Measurements from ENCODE around the gene MARCO.

Gene MARCO

GRCh38 chr2:118967124-118967880, 25.3 kb downstream of the MARCO start:
- H3K36me3 ChIP-seq (replicated peaks; ENCODE audit: low read depth, low read length): no peaks in the 10 kb centered on the region
- H3K27ac ChIP-seq (ENCODE audit: low read length): no peak overlapping the region

GRCh38 chr2:118968042-118968441, 26.0 kb downstream of the MARCO start:
- TF ChIP-seq CTCF (IDR thresholded peaks at IDR 0.05; ENCODE audit: low read depth, low read length) (no peak), EZH2phosphoT487 (IDR thresholded peaks at IDR 0.05; ENCODE audit: low read depth) (no peak)

More at GRCh38 chr2:118967124-118967880, 25.3 kb downstream of the MARCO start:
- no peak overlapping the region for H2AFZ ChIP-seq (ENCODE audit: low read depth, low read length)
- no peak overlapping the region for H3K4me2 ChIP-seq (ENCODE audit: low read length)
- no peak overlapping the region for H3K9ac ChIP-seq (ENCODE audit: low read length)
- H3K9me3 ChIP-seq (ENCODE audit: insufficient read depth, low read length): no peaks in the 10 kb centered on the region
- TF ChIP-seq CTCF (IDR thresholded peaks at IDR 0.05; ENCODE audit: low read depth, low read length) (no peak), EZH2phosphoT487 (IDR thresholded peaks at IDR 0.05; ENCODE audit: low read depth) (no peak)
- H3K79me2 ChIP-seq (ENCODE audit: low read length): no peaks in the 10 kb centered on the region
- H3K4me3 ChIP-seq (ENCODE audit: low read length): no peak overlapping the region
- H4K20me1 ChIP-seq (ENCODE audit: insufficient read depth, low read length): no peaks in the 10 kb centered on the region
- no peaks in the 10 kb centered on the region for H3K4me1 ChIP-seq (ENCODE audit: low read length)
- peaks cover 10% of the 10 kb centered on the region for H3K27me3 ChIP-seq (ENCODE audit: low read depth, low read length)

GRCh38 chr2:118968961-118969733, 27.2 kb downstream of the MARCO start:
- Histone ChIP-seq H3K27me3 (ENCODE audit: low read depth, low read length) (peaks cover 10% of the 10 kb centered on the region), H3K4me2 (ENCODE audit: low read length) (no peak overlapping the region), H3K4me3 (ENCODE audit: low read length) (no peak overlapping the region), H3K27ac (ENCODE audit: low read length) (no peak overlapping the region), H4K20me1 (ENCODE audit: insufficient read depth, low read length) (no peaks in the 10 kb centered on the region), H2AFZ (ENCODE audit: low read depth, low read length) (no peak overlapping the region), H3K4me1 (ENCODE audit: low read length) (no peaks in the 10 kb centered on the region), H3K36me3 (replicated peaks; ENCODE audit: low read depth, low read length) (no peaks in the 10 kb centered on the region), H3K9me3 (ENCODE audit: insufficient read depth, low read length) (no peaks in the 10 kb centered on the region), H3K79me2 (ENCODE audit: low read length) (no peaks in the 10 kb centered on the region), H3K9ac (ENCODE audit: low read length) (no peak overlapping the region)
- no peak for TF ChIP-seq EZH2phosphoT487 (IDR thresholded peaks at IDR 0.05; ENCODE audit: low read depth)
- TF ChIP-seq CTCF (IDR thresholded peaks at IDR 0.05; ENCODE audit: low read depth, low read length): no peak

More at GRCh38 chr2:118968042-118968441, 26.0 kb downstream of the MARCO start:
- Histone ChIP-seq H4K20me1 (ENCODE audit: insufficient read depth, low read length) (no peaks in the 10 kb centered on the region), H3K79me2 (ENCODE audit: low read length) (no peaks in the 10 kb centered on the region), H3K27ac (ENCODE audit: low read length) (no peak overlapping the region), H3K4me3 (ENCODE audit: low read length) (no peak overlapping the region), H3K36me3 (replicated peaks; ENCODE audit: low read depth, low read length) (no peaks in the 10 kb centered on the region), H3K4me2 (ENCODE audit: low read length) (no peak overlapping the region), H3K4me1 (ENCODE audit: low read length) (no peaks in the 10 kb centered on the region), H3K9ac (ENCODE audit: low read length) (no peak overlapping the region), H2AFZ (ENCODE audit: low read depth, low read length) (no peak overlapping the region), H3K9me3 (ENCODE audit: insufficient read depth, low read length) (no peaks in the 10 kb centered on the region), H3K27me3 (ENCODE audit: low read depth, low read length) (peaks cover 10% of the 10 kb centered on the region; the same call in 1 of the 2 replicates)

GRCh38 chr2:118969734-118970395, 27.9 kb downstream of the MARCO start:
- Histone ChIP-seq H4K20me1 (ENCODE audit: insufficient read depth, low read length) (no peaks in the 10 kb centered on the region), H3K4me3 (ENCODE audit: low read length) (no peak overlapping the region), H3K9me3 (ENCODE audit: insufficient read depth, low read length) (no peaks in the 10 kb centered on the region), H3K79me2 (ENCODE audit: low read length) (no peaks in the 10 kb centered on the region), H3K4me1 (ENCODE audit: low read length) (no peaks in the 10 kb centered on the region), H3K27ac (ENCODE audit: low read length) (no peak overlapping the region), H2AFZ (ENCODE audit: low read depth, low read length) (no peak overlapping the region), H3K27me3 (ENCODE audit: low read depth, low read length) (peaks cover 9% of the 10 kb centered on the region), H3K4me2 (ENCODE audit: low read length) (no peak overlapping the region), H3K36me3 (replicated peaks; ENCODE audit: low read depth, low read length) (no peaks in the 10 kb centered on the region), H3K9ac (ENCODE audit: low read length) (no peak overlapping the region)
- no peak for TF ChIP-seq CTCF (IDR thresholded peaks at IDR 0.05; ENCODE audit: low read depth, low read length)
- no peak for TF ChIP-seq EZH2phosphoT487 (IDR thresholded peaks at IDR 0.05; ENCODE audit: low read depth)

All from OCI-LY3 (cell line).